Gastroesophageal sphincter (tissue), 4 donors: ENCODE data around the gene PPIL4. TPM values are rescaled to one million over a fixed set of nuclear protein-coding genes. Genes with fewer than 3 reads are reported as not detected.

ENCODE experiments used
- ATAC-seq: fragments of 150-250 bp; one replicate; pipeline ENCODE4 v1.9.1; 2016; ENCODE audit warnings: mild to moderate bottlenecking, moderate library complexity
- H3K27ac ChIP-seq, 4 donors: fragments of 200-600 bp; sonication (generic) in 3 of 4; 1 replicate in 3 of 4; 2 replicates in 1 of 4; pipeline ENCODE4 v1.5.1; 2016 to 2019
- H3K27me3 ChIP-seq: fragments of 200-600 bp; sonication (generic); one replicate; pipeline ENCODE4 v1.5.1; 2019
- H3K36me3 ChIP-seq, 2 donors: fragments of 200-600 bp; sonication (generic); one replicate each; pipeline ENCODE4 v1.5.1; 2019; ENCODE audit warnings: control low read depth in 1 of 2
- H3K4me1 ChIP-seq, 3 donors: fragments of 200-600 bp; sonication (generic); 1 replicate in 2 of 3; 2 replicates in 1 of 3; pipeline ENCODE4 v1.5.1; 2016 to 2019; ENCODE audit warnings: control low read depth in 2 of 3
- H3K4me3 ChIP-seq, 2 donors: fragments of 200-600 bp; sonication (generic); one replicate each; pipeline ENCODE4 v1.5.1; 2019; ENCODE audit warnings: mild to moderate bottlenecking in 1 of 2, moderate library complexity in 1 of 2
- H3K9me3 ChIP-seq, 3 donors: fragments of 200-600 bp; sonication (generic); one replicate each; pipeline ENCODE4 v1.5.1; 2017 to 2019; ENCODE audit warnings: control low read depth in 2 of 3
- EP300 ChIP-seq: sonication (generic); formaldehyde crosslinking; IDR thresholded peaks from one replicate; pipeline ENCODE4 v1.6.1; 2017; ENCODE audit warnings: antibody characterized with exemption, mild to moderate bottlenecking
- POLR2A ChIP-seq, 2 donors: fragments of 450-650 bp; IDR thresholded peaks; one replicate each; pipeline ENCODE4 v1.6.1; 2017; ENCODE audit warnings: antibody characterized with exemption in 2 of 2, mild to moderate bottlenecking in 2 of 2, moderate library complexity in 1 of 2
- POLR2AphosphoS5 ChIP-seq: sonication (generic); formaldehyde crosslinking; IDR thresholded peaks from one replicate; pipeline ENCODE4 v1.6.1; 2017; ENCODE audit warnings: antibody characterized with exemption
- WGBS, 2 donors: methylation state at CpG; one replicate each; pipeline ENCODE4 v1.1.5; 2018; ENCODE audit warnings: low coverage in 1 of 2; 5-methylcytosine and 5-hydroxymethylcytosine counted together
- total RNA-seq, 4 donors: library from RNA; depleted of rRNA; stranded (reverse); fragments of >200 nt; gene quantifications; one replicate each; pipeline ENCODE4 v1.1.0, GENCODE V29; 2016
- TF ChIP-seq, protein P1 (sequence below), 4 experiments: fragments of 200-600 bp in 2 of 4; fragments of 450-650 bp in 2 of 4; sonication (generic) in 1 of 4; IDR thresholded peaks; one replicate each; pipeline ENCODE4 v1.5.1; 2017 to 2019; ENCODE audit warnings: antibody characterized with exemption in 4 of 4, mild to moderate bottlenecking in 2 of 4, moderate library complexity in 2 of 4

PPIL4 gene
- total RNA-seq, 4 donors from 2014 or later, result 23.5 to 47.2 (median 39.3) TPM

DNA sequence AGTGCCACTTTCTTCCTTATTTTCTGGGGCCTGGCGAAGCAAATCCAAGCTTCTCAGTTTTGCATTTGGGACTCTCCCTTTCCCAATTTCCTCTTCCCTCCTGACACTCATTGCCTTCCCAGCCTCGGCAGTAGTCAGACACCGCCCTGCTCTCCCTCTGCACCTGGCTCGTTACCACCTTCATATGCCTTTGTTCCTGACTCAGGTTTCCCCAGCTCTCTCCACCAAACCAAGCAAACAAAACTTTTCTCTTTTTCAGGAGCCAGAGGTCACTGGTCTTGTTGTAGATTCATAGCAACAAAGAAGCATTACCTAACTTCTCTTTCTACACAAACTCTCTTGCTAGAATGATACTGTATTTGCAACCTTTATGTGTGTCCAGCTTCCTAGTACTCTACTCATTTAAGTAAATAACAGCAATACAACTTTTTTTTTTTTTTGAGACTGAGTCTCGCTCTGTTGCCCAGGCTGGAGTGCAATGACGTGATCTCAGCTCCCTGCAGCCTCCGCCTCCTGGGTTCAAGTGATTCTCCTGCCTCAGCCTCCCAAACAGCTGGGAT lies 52.0 kb downstream of the PPIL4 start:
- TF ChIP-seq POLR2A (IDR thresholded peaks at IDR 0.05) (no peak), POLR2AphosphoS5 (no peak), EP300 (no peak)
- TF ChIP-seq, protein P1, sequence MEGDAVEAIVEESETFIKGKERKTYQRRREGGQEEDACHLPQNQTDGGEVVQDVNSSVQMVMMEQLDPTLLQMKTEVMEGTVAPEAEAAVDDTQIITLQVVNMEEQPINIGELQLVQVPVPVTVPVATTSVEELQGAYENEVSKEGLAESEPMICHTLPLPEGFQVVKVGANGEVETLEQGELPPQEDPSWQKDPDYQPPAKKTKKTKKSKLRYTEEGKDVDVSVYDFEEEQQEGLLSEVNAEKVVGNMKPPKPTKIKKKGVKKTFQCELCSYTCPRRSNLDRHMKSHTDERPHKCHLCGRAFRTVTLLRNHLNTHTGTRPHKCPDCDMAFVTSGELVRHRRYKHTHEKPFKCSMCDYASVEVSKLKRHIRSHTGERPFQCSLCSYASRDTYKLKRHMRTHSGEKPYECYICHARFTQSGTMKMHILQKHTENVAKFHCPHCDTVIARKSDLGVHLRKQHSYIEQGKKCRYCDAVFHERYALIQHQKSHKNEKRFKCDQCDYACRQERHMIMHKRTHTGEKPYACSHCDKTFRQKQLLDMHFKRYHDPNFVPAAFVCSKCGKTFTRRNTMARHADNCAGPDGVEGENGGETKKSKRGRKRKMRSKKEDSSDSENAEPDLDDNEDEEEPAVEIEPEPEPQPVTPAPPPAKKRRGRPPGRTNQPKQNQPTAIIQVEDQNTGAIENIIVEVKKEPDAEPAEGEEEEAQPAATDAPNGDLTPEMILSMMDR (IDR thresholded peaks at IDR 0.05), result no peak
- H3K9me3 ChIP-seq, result no peaks in the 10 kb centered on the region
- no peaks in the 10 kb centered on the region for H3K36me3 ChIP-seq
- H3K4me3 ChIP-seq, result no peak overlapping the region
- ATAC-seq, result no peak
- H3K27ac ChIP-seq, result no peak overlapping the region
- no peaks in the 10 kb centered on the region for H3K4me1 ChIP-seq
- WGBS, 2 donors, result 79 to 100% methylated on average over 3 to 6 of the region's 7 CpGs
- no peaks in the 10 kb centered on the region for H3K27me3 ChIP-seq

DNA sequence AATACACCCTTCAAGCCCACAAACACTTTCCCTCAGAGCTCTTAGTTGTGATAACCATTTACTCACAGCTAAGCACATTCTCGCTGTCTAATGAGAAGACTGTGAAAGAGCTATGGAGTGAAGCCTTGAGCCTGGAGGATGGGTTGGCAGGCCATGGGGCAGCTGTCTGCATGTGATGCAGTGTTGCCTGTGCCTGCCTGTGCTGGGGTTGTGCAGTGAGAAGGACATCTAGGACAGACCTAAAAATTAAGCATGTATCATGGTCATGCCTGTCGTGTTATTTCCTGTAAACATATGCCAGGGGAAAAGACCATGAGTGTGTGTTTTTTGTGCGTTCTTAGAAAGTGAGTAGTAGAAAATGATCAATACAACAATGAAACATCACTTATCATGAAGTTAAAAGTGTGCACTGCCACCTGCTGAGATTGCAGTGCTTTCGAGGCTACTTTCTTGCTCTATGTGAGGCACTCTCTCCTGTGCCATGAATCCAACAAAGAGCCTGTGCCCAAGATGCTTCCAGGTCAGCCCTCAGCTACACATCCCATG lies 53.0 kb downstream of the PPIL4 start:
- WGBS, 2 donors, result 87 to 100% methylated on average over 3 to 4 of the region's 4 CpGs
- Histone ChIP-seq H3K4me3 (no peak overlapping the region), H3K27ac (no peak overlapping the region), H3K4me1 (no peaks in the 10 kb centered on the region), H3K27me3 (no peaks in the 10 kb centered on the region), H3K36me3 (no peaks in the 10 kb centered on the region), H3K9me3 (no peaks in the 10 kb centered on the region)
- TF ChIP-seq EP300 (no peak), POLR2AphosphoS5 (no peak), POLR2A (IDR thresholded peaks at IDR 0.05) (no peak)
- TF ChIP-seq, protein P1 (IDR thresholded peaks at IDR 0.05), result no peak
- no peak for ATAC-seq

DNA sequence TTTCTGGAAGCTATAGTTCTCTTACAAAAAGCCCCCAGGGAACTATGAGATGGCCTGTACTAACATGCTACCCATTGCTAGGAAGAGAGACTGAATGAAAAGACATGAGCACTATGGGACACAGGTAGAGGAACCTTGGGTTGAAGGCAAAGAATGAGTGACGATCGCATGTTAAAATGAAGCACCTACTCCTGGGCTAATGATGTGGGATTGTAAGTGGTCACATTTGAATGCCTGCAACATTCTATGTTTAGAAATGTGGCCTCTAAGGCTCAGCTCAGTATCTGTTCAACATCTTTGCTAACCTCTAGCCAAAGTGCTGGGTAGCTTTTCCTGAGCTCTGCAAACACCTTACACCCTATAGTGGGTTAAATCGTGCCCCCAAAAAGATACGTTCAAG lies 55.9 kb downstream of the PPIL4 start:
- WGBS, 2 donors, result 82 to 88% methylated on average over 4 of the region's 4 CpGs
- Histone ChIP-seq H3K4me3 (no peak overlapping the region), H3K9me3 (no peaks in the 10 kb centered on the region), H3K36me3 (no peaks in the 10 kb centered on the region), H3K4me1 (no peaks in the 10 kb centered on the region), H3K27me3 (no peaks in the 10 kb centered on the region), H3K27ac (no peak overlapping the region)
- ATAC-seq, result no peak
- TF ChIP-seq, protein P1 (IDR thresholded peaks at IDR 0.05), result no peak
- TF ChIP-seq POLR2AphosphoS5 (no peak), POLR2A (IDR thresholded peaks at IDR 0.05) (no peak), EP300 (no peak)

DNA sequence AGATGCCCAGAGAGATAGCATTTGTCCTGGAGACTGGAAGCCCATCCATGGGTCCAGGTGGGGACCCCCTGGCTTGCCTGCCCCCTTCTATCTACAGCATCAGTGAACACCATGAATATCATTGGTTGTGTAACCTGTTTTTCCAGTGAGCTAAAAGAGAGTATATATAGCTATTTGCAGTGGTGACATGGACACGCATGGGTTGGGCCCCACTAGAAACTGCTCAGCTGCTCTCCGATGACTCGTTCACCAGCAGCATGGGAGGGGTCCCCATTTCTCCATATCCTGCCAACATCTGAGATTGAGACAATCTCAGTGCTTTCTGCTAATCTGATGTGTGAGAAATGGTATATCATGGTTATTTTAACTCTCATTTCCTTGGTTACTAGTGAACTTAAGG lies 57.0 kb downstream of the PPIL4 start:
- TF ChIP-seq POLR2A (IDR thresholded peaks at IDR 0.05), result no peak
- TF ChIP-seq, protein P1 (IDR thresholded peaks at IDR 0.05), result no peak
- no peak for TF ChIP-seq POLR2AphosphoS5
- TF ChIP-seq EP300, result no peak
- no peak overlapping the region for H3K4me3 ChIP-seq
- H3K4me1 ChIP-seq, result no peaks in the 10 kb centered on the region
- H3K36me3 ChIP-seq, result no peaks in the 10 kb centered on the region
- no peak overlapping the region for H3K27ac ChIP-seq
- no peaks in the 10 kb centered on the region for H3K27me3 ChIP-seq
- ATAC-seq, result no peak
- WGBS, 2 donors, result 61 to 100% methylated on average over 2 to 3 of the region's 3 CpGs
- no peaks in the 10 kb centered on the region for H3K9me3 ChIP-seq

DNA sequence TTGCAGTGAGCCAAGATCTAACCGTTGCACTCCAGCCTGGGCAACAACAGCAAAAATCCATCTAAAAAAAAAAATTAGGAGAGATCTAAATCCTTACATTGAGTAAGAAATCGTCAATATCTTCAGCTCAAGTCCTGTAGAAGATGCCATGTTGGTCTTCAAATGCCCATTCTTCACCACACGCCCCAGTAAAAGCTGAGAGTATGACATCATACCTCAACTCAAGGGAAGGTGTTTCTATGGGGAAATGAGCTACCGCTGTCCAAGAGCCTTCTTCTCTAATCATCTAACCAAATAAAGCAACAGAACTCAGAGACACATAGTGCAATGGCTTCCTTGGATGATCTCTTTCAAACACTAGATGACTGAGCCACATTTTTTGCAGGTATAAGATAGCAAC lies 58.5 kb downstream of the PPIL4 start:
- Histone ChIP-seq H3K4me1 (peaks cover 0 to 7% (median 0%) of the 10 kb centered on the region in 3 donors), H3K9me3 (no peaks in the 10 kb centered on the region), H3K36me3 (no peaks in the 10 kb centered on the region), H3K27ac (no peak overlapping the region), H3K27me3 (no peaks in the 10 kb centered on the region), H3K4me3 (no peak overlapping the region)
- TF ChIP-seq POLR2A (IDR thresholded peaks at IDR 0.05) (no peak), EP300 (no peak), POLR2AphosphoS5 (no peak)
- TF ChIP-seq, protein P1 (IDR thresholded peaks at IDR 0.05), result no peak
- no peak for ATAC-seq
- WGBS, 2 donors, result 91 to 95% methylated on average over 3 to 4 of the region's 4 CpGs
